H1 (cell line): Measurements from ENCODE around the gene PTGFR. TPM values are rescaled to one million over a fixed set of nuclear protein-coding genes. Genes with fewer than 3 reads are reported as not detected.
A peak's percentile ranks its signal among the peaks of the same experiment; 100 is the strongest.

ENCODE experiments used
- CTCF ChIA-PET: fragments of 300-600 bp; sonication (Branson Sonifier 250); formaldehyde crosslinking; loops from one replicate; lab custom pipeline; 2021; ENCODE audit not compliant: partially characterized antibody; lab: Charles Lee
- POLR2A ChIA-PET: fragments of 300-600 bp; sonication (Branson Sonifier 250); formaldehyde crosslinking; loops from one replicate; lab custom pipeline; 2021; ENCODE audit warnings: inconsistent platforms; ENCODE audit not compliant: partially characterized antibody; lab: Charles Lee
- DNase-seq, 2 experiments: peaks; one replicate each; pipeline versions ENCODE4 v3.0.0 to v3.0.0-alpha.2; 2010 to 2022; ENCODE audit warnings: low spot score in 2 of 2, low read depth in 1 of 2, mixed read lengths in 1 of 2
- FAIRE-seq: peaks from 2 replicates; lab custom pipeline; 2011; peaks lifted over from hg19 to GRCh38; lab: Jason Lieb, UNC
- H2AFZ ChIP-seq: 2 replicates; pipeline ENCODE4 v1.8.1; 2012; ENCODE audit warnings: low read length, inconsistent platforms
- H2AK5ac ChIP-seq: 2 replicates; pipeline ENCODE4 v1.6.1; 2013; ENCODE audit warnings: low read depth, low read length
- H2BK120ac ChIP-seq: replicated peaks from 2 replicates; pipeline ENCODE3; 2013; ENCODE audit warnings: low read depth, low read length, inconsistent platforms
- H2BK12ac ChIP-seq: 2 replicates; pipeline ENCODE4 v1.6.1; 2013; ENCODE audit warnings: low read depth, low read length
- H2BK15ac ChIP-seq: 2 replicates; pipeline ENCODE4 v1.6.1; 2013; ENCODE audit warnings: low read length
- H2BK20ac ChIP-seq: 2 replicates; pipeline ENCODE4 v1.6.1; 2013; ENCODE audit warnings: low read length
- H2BK5ac ChIP-seq: 2 replicates; pipeline ENCODE4 v1.6.1; 2013; ENCODE audit warnings: low read depth, low read length
- H3K14ac ChIP-seq: 2 replicates; pipeline ENCODE4 v1.6.1; 2013; ENCODE audit warnings: inconsistent platforms; ENCODE audit not compliant: insufficient read length
- H3K18ac ChIP-seq: 2 replicates; pipeline ENCODE4 v1.6.1; 2013; ENCODE audit warnings: low read length; ENCODE audit errors: extremely low read depth
- H3K23ac ChIP-seq: 2 replicates; pipeline ENCODE4 v1.6.1; 2013; ENCODE audit warnings: inconsistent platforms; ENCODE audit not compliant: insufficient read length
- H3K23me2 ChIP-seq: 2 replicates; pipeline ENCODE4 v1.6.1; 2013; ENCODE audit warnings: low read depth, low read length
- H3K27ac ChIP-seq: 2 replicates; pipeline ENCODE4 v1.6.1; 2011; ENCODE audit warnings: low read depth, low read length, inconsistent platforms
- H3K27me3 ChIP-seq, 4 experiments: replicated peaks in 1 of 4; 1 replicate in 1 of 4; 2 replicates in 3 of 4; pipeline versions ENCODE4 v1.6.1 to v1.8.1; 2011 to 2013; ENCODE audit warnings: low read length in 3 of 4, mild to moderate bottlenecking in 3 of 4, inconsistent platforms in 2 of 4, mixed read lengths in 2 of 4, moderate library complexity in 1 of 4; ENCODE audit not compliant: control insufficient read depth in 3 of 4, insufficient read depth in 3 of 4; ENCODE audit errors: extremely low read depth in 1 of 4
- H3K36me3 ChIP-seq, 4 experiments: 2 replicates each; pipeline versions ENCODE4 v1.6.1 to v1.8.1; 2011 to 2013; ENCODE audit warnings: mild to moderate bottlenecking in 4 of 4, low read length in 3 of 4, moderate library complexity in 2 of 4, control low read depth in 1 of 4, inconsistent platforms in 1 of 4; ENCODE audit not compliant: insufficient read depth in 4 of 4, control insufficient read depth in 2 of 4
- H3K4ac ChIP-seq: replicated peaks from 2 replicates; pipeline ENCODE3; 2013; ENCODE audit warnings: low read length, low read depth, mixed read lengths, inconsistent platforms; ENCODE audit not compliant: insufficient read length
- H3K4me1 ChIP-seq, 4 experiments: replicated peaks in 1 of 4; 1 replicate in 1 of 4; 2 replicates in 3 of 4; pipeline versions ENCODE4 v1.6.1 to v1.8.1; 2011 to 2013; ENCODE audit warnings: low read length in 3 of 4, inconsistent platforms in 2 of 4, mixed read lengths in 1 of 4; ENCODE audit not compliant: insufficient read depth in 4 of 4, control insufficient read depth in 3 of 4
- H3K4me2 ChIP-seq, 2 experiments: 2 replicates each; pipeline versions ENCODE4 v1.6.1 to v1.8.1; 2011 to 2013; ENCODE audit warnings: low read depth in 2 of 2, low read length in 2 of 2, control low read depth in 1 of 2, inconsistent platforms in 1 of 2, mild to moderate bottlenecking in 1 of 2; ENCODE audit not compliant: insufficient read depth in 1 of 2
- H3K4me3 ChIP-seq, 4 experiments: fragments of 200-600, 300-600 bp in 1 of 4; sonication (generic), shearing (Covaris generic), sonication (Bioruptor Twin) in 1 of 4; 2 replicates each; pipeline versions ENCODE4 v1.5.1 to v1.8.1; 2011 to 2016; ENCODE audit warnings: low read length in 4 of 4, low read depth in 3 of 4, control low read depth in 2 of 4, inconsistent platforms in 2 of 4, mild to moderate bottlenecking in 2 of 4, mixed read lengths in 1 of 4, moderate library complexity in 1 of 4; ENCODE audit not compliant: insufficient read depth in 2 of 4; ENCODE audit errors: extremely low read depth in 1 of 4
- H3K56ac ChIP-seq: replicated peaks from 2 replicates; pipeline ENCODE3; 2013; ENCODE audit warnings: low read depth, mild to moderate bottlenecking, mixed read lengths, low read length, inconsistent platforms; ENCODE audit not compliant: insufficient read length
- H3K79me1 ChIP-seq: 2 replicates; pipeline ENCODE4 v1.6.1; 2013; ENCODE audit warnings: low read depth, low read length, control low read depth
- H3K79me2 ChIP-seq, 2 experiments: 2 replicates each; pipeline versions ENCODE4 v1.6.1 to v1.8.1; 2012 to 2013; ENCODE audit warnings: low read length in 2 of 2, mild to moderate bottlenecking in 2 of 2, inconsistent platforms in 1 of 2; ENCODE audit not compliant: insufficient read depth in 2 of 2, control insufficient read depth in 1 of 2
- H3K9ac ChIP-seq, 4 experiments: replicated peaks in 1 of 4; 1 replicate in 1 of 4; 2 replicates in 3 of 4; pipeline versions ENCODE4 v1.6.1 to v1.8.1; 2011 to 2013; ENCODE audit warnings: low read depth in 3 of 4, low read length in 3 of 4, control low read depth in 2 of 4, mild to moderate bottlenecking in 2 of 4, moderate library complexity in 2 of 4, inconsistent platforms in 1 of 4; ENCODE audit errors: extremely low read depth in 1 of 4
- H3K9me3 ChIP-seq, 2 experiments: 2 replicates each; pipeline versions ENCODE4 v1.6.1 to v1.8.1; 2012 to 2013; ENCODE audit warnings: mild to moderate bottlenecking in 2 of 2, moderate library complexity in 2 of 2, control low read depth in 1 of 2, inconsistent platforms in 1 of 2, low read depth in 1 of 2, low read length in 1 of 2, mixed read lengths in 1 of 2; ENCODE audit not compliant: insufficient read depth in 2 of 2
- H4K20me1 ChIP-seq, 2 experiments: replicated peaks in 1 of 2; 2 replicates each; pipeline versions ENCODE3 to v1.8.1; 2011 to 2013; ENCODE audit warnings: inconsistent platforms in 2 of 2, low read length in 2 of 2, mild to moderate bottlenecking in 1 of 2; ENCODE audit not compliant: insufficient read depth in 2 of 2, control insufficient read depth in 1 of 2
- H4K5ac ChIP-seq: 2 replicates; pipeline ENCODE4 v1.6.1; 2013; ENCODE audit warnings: low read length, low read depth, mixed read lengths, inconsistent platforms; ENCODE audit not compliant: insufficient read length
- H4K8ac ChIP-seq: 2 replicates; pipeline ENCODE4 v1.8.0; 2013; ENCODE audit warnings: mild to moderate bottlenecking, moderate library complexity, low read length, inconsistent platforms; ENCODE audit not compliant: insufficient read depth; ENCODE audit errors: extremely low read depth
- H4K91ac ChIP-seq: replicated peaks from 2 replicates; pipeline ENCODE3; 2013; ENCODE audit warnings: low read length, mixed read lengths, inconsistent platforms; ENCODE audit not compliant: insufficient read length
- ASH2L ChIP-seq: fragments of 200-600, 300-600 bp; sonication (generic); IDR thresholded peaks from one replicate; pipeline ENCODE4 v1.7.1; 2017; ENCODE audit warnings: low read length
- NANOG ChIP-seq: IDR thresholded peaks from 2 replicates; pipeline ENCODE4 v1.6.1; 2011; ENCODE audit warnings: low read length, low read depth, mild to moderate bottlenecking, inconsistent platforms; ENCODE audit not compliant: insufficient read depth, poor library complexity, severe bottlenecking
- SIX5 ChIP-seq: IDR thresholded peaks from 2 replicates; pipeline ENCODE4 v1.6.1; 2011; ENCODE audit warnings: mild to moderate bottlenecking, low read depth, low read length
- ZNF274 ChIP-seq: IDR thresholded peaks from 2 replicates; pipeline ENCODE4 v1.7.0; 2012; ENCODE audit warnings: low read length, borderline replicate concordance; ENCODE audit errors: extremely low read depth
- WGBS, 2 experiments: shearing (Covaris generic) in 1 of 2; methylation state at CpG; one replicate each; pipeline versions ENCODE4 v1.1.6 to v1.1.7; 2013 to 2015; ENCODE audit warnings: low lambda C conversion rate in 2 of 2, mixed read lengths in 2 of 2, inconsistent platforms in 1 of 2, low coverage in 1 of 2, missing lambda C conversion rate in 1 of 2; ENCODE audit not compliant: insufficient replicate concordance in 2 of 2, insufficient coverage in 1 of 2, insufficient read length in 1 of 2; ENCODE audit errors: extremely low coverage in 1 of 2, missing lambda C conversion rate in 1 of 2; 5-methylcytosine and 5-hydroxymethylcytosine counted together
- polyA plus RNA-seq, 7 experiments: library from polyadenylated mRNA; depleted of rRNA in 3 of 7; stranded (reverse) in 5 of 7; unstranded in 2 of 7; fragments of >200 nt in 5 of 7; fragments of 200-250 nt in 2 of 7; gene quantifications; 1 replicate in 5 of 7; 2 replicates in 1 of 7; 4 replicates in 1 of 7; pipeline versions ENCODE4 v1.2.1 to v1.2.3, GENCODE V29; 2011 to 2013; ENCODE audit warnings: missing spikeins in 2 of 7, mixed read lengths in 2 of 7
- total RNA-seq: library from RNA; stranded (reverse); fragmentation: NEBNext Ultra II Directional; extraction: Animal tissue kit (Norgen Biotek cat#: 25700); gene quantifications from 2 replicates; pipeline ENCODE4 v1.2.1, GENCODE V29; 2021
- TF ChIP-seq, protein P1 (sequence below): IDR thresholded peaks from 2 replicates; pipeline ENCODE4 v1.6.1; 2011; ENCODE audit warnings: low read length, improper control_type of control experiment

The PTGFR gene
- total and polyA plus RNA-seq, 2 of the 8 experiments (the other 6 are each of a cell fraction or from before 2014, with no cell fraction given) = 0.02 TPM; not detected in 1

DNA sequence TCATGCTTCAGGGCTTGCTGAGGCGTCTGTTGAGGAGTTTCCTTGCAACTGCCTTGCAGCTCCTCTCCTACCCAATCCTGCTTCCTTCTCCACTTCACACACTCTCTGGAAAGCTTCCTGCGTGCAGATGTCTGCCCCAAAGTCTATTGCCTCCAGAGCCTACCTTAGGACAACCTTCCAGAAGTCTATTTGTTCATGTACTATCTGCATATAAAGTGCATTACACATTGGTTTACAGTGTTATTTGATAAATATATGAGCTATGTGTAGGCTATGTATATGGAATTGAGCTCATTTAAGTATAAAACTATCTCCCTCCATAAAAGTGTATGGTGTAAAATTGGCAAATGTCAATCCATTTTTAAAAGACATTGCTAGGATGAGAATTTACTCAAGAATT is 9.8 kb downstream of the PTGFR start:
- H3K4me3 ChIP-seq = no peak overlapping the region
- 85% methylated on average over 2 of the region's 2 CpGs; no CpG with 5 or more reads in 1 of the 2 experiments for WGBS, 2 experiments
- H3K4ac ChIP-seq = no peak overlapping the region
- POLR2A ChIA-PET = no interaction called here
- CTCF ChIA-PET = interaction anchor here (0.9 to 2.2 kb wide), 5 partner anchors 10 to 167 kb away, joined by 3 to 5 read pairs (median 4); partner anchors contain the start of gene PTGFR
- H3K23ac ChIP-seq = no peak overlapping the region
- DNase-seq (no peak), FAIRE-seq (no peak)
- H3K4me2 ChIP-seq = no peak overlapping the region
- H3K9me3 ChIP-seq = no peaks in the 10 kb centered on the region
- H3K14ac ChIP-seq = no peak overlapping the region
- no peaks in the 10 kb centered on the region for H3K79me2 ChIP-seq
- no peak overlapping the region for H4K8ac ChIP-seq
- no peak overlapping the region for H2BK5ac ChIP-seq
- H2BK120ac ChIP-seq = no peak overlapping the region
- H3K23me2 ChIP-seq = no peaks in the 10 kb centered on the region
- no peak overlapping the region for H2AK5ac ChIP-seq
- H4K20me1 ChIP-seq = no peaks in the 10 kb centered on the region
- H3K18ac ChIP-seq = no peak overlapping the region
- no peak overlapping the region for H3K27ac ChIP-seq
- H4K5ac ChIP-seq = no peak overlapping the region
- no peaks in the 10 kb centered on the region for H3K4me1 ChIP-seq
- 0 out of 2 replicates have a peak overlapping the region, but pooled peaks have one; percentile 15 for H2AFZ ChIP-seq
- H4K91ac ChIP-seq = no peak overlapping the region
- no peaks in the 10 kb centered on the region for H3K79me1 ChIP-seq
- H3K27me3 ChIP-seq = peaks cover 0 to 4% (median 0%) of the 10 kb centered on the region in 4 experiments; a peak in 1 of 7 replicates
- H3K36me3 ChIP-seq = no peaks in the 10 kb centered on the region
- no peak for TF ChIP-seq NANOG
- no peak for TF ChIP-seq ZNF274
- no peak for TF ChIP-seq SIX5
- TF ChIP-seq ASH2L = no peak
- TF ChIP-seq, protein P1, sequence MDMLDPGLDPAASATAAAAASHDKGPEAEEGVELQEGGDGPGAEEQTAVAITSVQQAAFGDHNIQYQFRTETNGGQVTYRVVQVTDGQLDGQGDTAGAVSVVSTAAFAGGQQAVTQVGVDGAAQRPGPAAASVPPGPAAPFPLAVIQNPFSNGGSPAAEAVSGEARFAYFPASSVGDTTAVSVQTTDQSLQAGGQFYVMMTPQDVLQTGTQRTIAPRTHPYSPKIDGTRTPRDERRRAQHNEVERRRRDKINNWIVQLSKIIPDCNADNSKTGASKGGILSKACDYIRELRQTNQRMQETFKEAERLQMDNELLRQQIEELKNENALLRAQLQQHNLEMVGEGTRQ = no peak
- H2BK15ac ChIP-seq = no peak overlapping the region
- no peak overlapping the region for H3K56ac ChIP-seq
- H3K9ac ChIP-seq = no peak overlapping the region
- H2BK20ac ChIP-seq = no peak overlapping the region
- H2BK12ac ChIP-seq = no peak overlapping the region
